C4-2B (cell line): ENCODE measurements around the gene CD180.

ENCODE experiments used
- H3K27ac ChIP-seq: fragments of 450-650 bp; 2 replicates; pipeline ENCODE4 v1.5.1; 2017
- CTCF ChIP-seq: fragments of 450-650 bp; conservative IDR thresholded peaks from 2 replicates; pipeline ENCODE4 v1.5.1; 2017; ENCODE audit warnings: mild to moderate bottlenecking
- ZFX ChIP-seq: fragments of 450-650 bp; IDR thresholded peaks from 2 replicates; pipeline ENCODE4 v1.6.1; 2017

CD180 gene

GRCh38 chr5:67195406-67196275 is 958 bp downstream of the CD180 start:
- H3K27ac ChIP-seq, result no peak overlapping the region
- TF ChIP-seq CTCF (no peak), ZFX (no peak)

GRCh38 chr5:67194166-67194565 is 2.4 kb downstream of the CD180 start:
- H3K27ac ChIP-seq, result no peak overlapping the region
- TF ChIP-seq CTCF (no peak), ZFX (no peak)

GRCh38 chr5:67193439-67193807 is 3.2 kb downstream of the CD180 start:
- no peak overlapping the region for H3K27ac ChIP-seq
- TF ChIP-seq CTCF (no peak), ZFX (no peak)

GRCh38 chr5:67192719-67193438 is 3.7 kb downstream of the CD180 start:
- TF ChIP-seq CTCF (no peak), ZFX (no peak)
- H3K27ac ChIP-seq, result no peak overlapping the region

- no peak overlapping the region for H3K27ac ChIP-seq
- TF ChIP-seq ZFX (no peak), CTCF (no peak)
These were observed 5.7 kb downstream of the CD180 start for GRCh38 chr5:67190861-67191260.

GRCh38 chr5:67190410-67190809 is 6.2 kb downstream of the CD180 start:
- no peak overlapping the region for H3K27ac ChIP-seq
- TF ChIP-seq ZFX, result no peak

- no peak overlapping the region for H3K27ac ChIP-seq
These were observed 6.7 kb downstream of the CD180 start for GRCh38 chr5:67189931-67190330.

More at GRCh38 chr5:67189931-67190330, 6.7 kb downstream of the CD180 start:
- TF ChIP-seq ZFX (no peak), CTCF (no peak)
